ENCODE results near the gene FAM81B. TPM values are rescaled to one million over a fixed set of nuclear protein-coding genes. Genes with fewer than 3 reads are reported as not detected.

The FAM81B gene
- total RNA-seq, 3 donors from 2014 or later (not counting 1 experiment from before 2014, with no cell fraction given) = not detected

GRCh38 chr5:95484421-95484820, 93.3 kb downstream of the FAM81B start:
- Histone ChIP-seq H3K4me3 (ENCODE audit: low read length) (no peak overlapping the region), H3K27ac (ENCODE audit: low read length) (no peak overlapping the region), H3K36me3 (ENCODE audit: control insufficient read depth, insufficient read depth, low read length) (peaks cover 78% of the 10 kb centered on the region), H3K4me1 (ENCODE audit: control insufficient read depth, insufficient read depth, low read length) (no peaks in the 10 kb centered on the region), H3K9me3 (ENCODE audit: control insufficient read depth, insufficient read depth, low read length) (peaks cover 7% of the 10 kb centered on the region), H3K27me3 (ENCODE audit: control insufficient read depth, insufficient read depth, low read length) (no peaks in the 10 kb centered on the region)
- Mint-ChIP-seq H3K27me3 (ENCODE audit: low read depth in 2 of 2) (no peaks in the 10 kb centered on the region), H3K9me3 (peaks cover 8 to 16% of the 10 kb centered on the region in 2 donors), H3K27ac (no peak overlapping the region), H3K4me1 (no peaks in the 10 kb centered on the region), H3K36me3 (peaks cover 40% of the 10 kb centered on the region), H3K4me3 (no peak overlapping the region)
- intact Hi-C loops (cut with micrococcal nuclease) = no loop called here
- WGBS (ENCODE audit: insufficient coverage) = 98% methylated on average over 7 of the region's 7 CpGs
- ATAC-seq = no peak
- no peak for DNase-seq
- TF ChIP-seq CTCF (IDR thresholded peaks at IDR 0.05) = no peak

- Histone ChIP-seq H3K36me3 (ENCODE audit: control insufficient read depth, insufficient read depth, low read length) (peaks cover 84% of the 10 kb centered on the region), H3K27me3 (ENCODE audit: control insufficient read depth, insufficient read depth, low read length) (no peaks in the 10 kb centered on the region), H3K4me1 (ENCODE audit: control insufficient read depth, insufficient read depth, low read length) (no peaks in the 10 kb centered on the region), H3K4me3 (ENCODE audit: low read length) (no peak overlapping the region), H3K9me3 (ENCODE audit: control insufficient read depth, insufficient read depth, low read length) (peaks cover 7% of the 10 kb centered on the region), H3K27ac (ENCODE audit: low read length) (no peak overlapping the region)
- no peak for TF ChIP-seq CTCF (IDR thresholded peaks at IDR 0.05)
- Mint-ChIP-seq H3K27ac (no peak overlapping the region), H3K9me3 (peaks cover 8 to 16% of the 10 kb centered on the region in 2 donors), H3K36me3 (peaks cover 36% of the 10 kb centered on the region), H3K4me3 (no peak overlapping the region), H3K4me1 (no peaks in the 10 kb centered on the region), H3K27me3 (ENCODE audit: low read depth in 2 of 2) (no peaks in the 10 kb centered on the region)
- WGBS (ENCODE audit: insufficient coverage) = 100% methylated on average over 2 of the region's 2 CpGs
- intact Hi-C loops (cut with micrococcal nuclease) = no loop called here
- ATAC-seq = no peak
- DNase-seq = no peak
Observed at GRCh38 chr5:95486191-95486590, 95.0 kb downstream of the FAM81B start.

GRCh38 chr5:95487880-95488279, 96.7 kb downstream of the FAM81B start:
- H3K27me3 Mint-ChIP-seq (ENCODE audit: low read depth in 2 of 2) = no peaks in the 10 kb centered on the region

More at GRCh38 chr5:95487880-95488279, 96.7 kb downstream of the FAM81B start:
- intact Hi-C loops (cut with micrococcal nuclease) = no loop called here
- H3K4me1 Mint-ChIP-seq = no peaks in the 10 kb centered on the region
- no peak overlapping the region for H3K27ac Mint-ChIP-seq
- no peak overlapping the region for H3K4me3 ChIP-seq (ENCODE audit: low read length)
- no peaks in the 10 kb centered on the region for H3K27me3 ChIP-seq (ENCODE audit: control insufficient read depth, insufficient read depth, low read length)
- peaks cover 8 to 16% of the 10 kb centered on the region in 2 donors for H3K9me3 Mint-ChIP-seq
- no peak overlapping the region for H3K27ac ChIP-seq (ENCODE audit: low read length)
- no peaks in the 10 kb centered on the region for H3K4me1 ChIP-seq (ENCODE audit: control insufficient read depth, insufficient read depth, low read length)
- peaks cover 79% of the 10 kb centered on the region for H3K36me3 ChIP-seq (ENCODE audit: control insufficient read depth, insufficient read depth, low read length)
- peaks cover 30% of the 10 kb centered on the region for H3K36me3 Mint-ChIP-seq
- no peak for TF ChIP-seq CTCF (IDR thresholded peaks at IDR 0.05)
- H3K9me3 ChIP-seq (ENCODE audit: control insufficient read depth, insufficient read depth, low read length) = peaks cover 7% of the 10 kb centered on the region
- DNase-seq = no peak
- H3K4me3 Mint-ChIP-seq = no peak overlapping the region
- ATAC-seq = no peak

Other genes starting within 250 kb of the FAM81B start
- 10 to 100 TPM in 1 of 3 donors, 1 to 10 TPM in 2; 4.7 to 15.1 (median 9.8) TPM for gene MCTP1, start 106.3 kb upstream of the FAM81B start, total RNA-seq
- gene SKIC3, start 163.6 kb downstream of the FAM81B start, total RNA-seq = 10 to 100 TPM; 67.5 to 94.1 (median 71.1) TPM
- gene ARSK, start 163.7 kb downstream of the FAM81B start, total RNA-seq = 1 to 10 TPM; 2.8 to 5.8 (median 3.5) TPM
- under 1 TPM; 0.63 to 0.97 (median 0.89) TPM for gene GPR150, start 228.7 kb downstream of the FAM81B start, total RNA-seq